ENCODE measurements around the gene HOXC4.
"Not testable (repeated sequence)": the region's sequence is repeated elsewhere in the genome, so short reads cannot be mapped to it uniquely, and the experiment has no call there.

The HOXC4 gene

GRCh38 chr12:54080008-54080924 is 26.6 kb downstream of the HOXC4 start:
- H3K14ac ChIP-seq (ENCODE audit: low read length); H3K36me3 ChIP-seq (ENCODE audit: control insufficient read depth in 1 of 2, insufficient read depth in 2 of 2, low read length in 2 of 2); H4K91ac ChIP-seq (ENCODE audit: low read depth, low read length); H4K12ac ChIP-seq (ENCODE audit: low read depth, low read length); H3K4me2 ChIP-seq (ENCODE audit: low read length); H2AK5ac ChIP-seq (ENCODE audit: low read length); H3K4ac ChIP-seq (ENCODE audit: low read depth, low read length); H3K9ac ChIP-seq (ENCODE audit: low read length); H3K27ac ChIP-seq (ENCODE audit: low read depth, low read length); H4K8ac ChIP-seq (ENCODE audit: low read depth, low read length); H2AFZ ChIP-seq (ENCODE audit: insufficient read depth, low read length, poor library complexity); H3K4me1 ChIP-seq (ENCODE audit: control insufficient read depth in 1 of 2, insufficient read depth in 2 of 2, low read length in 2 of 2); H2BK12ac ChIP-seq (ENCODE audit: low read length); H3K4me3 ChIP-seq (ENCODE audit: low read depth, low read length); H2BK5ac ChIP-seq (ENCODE audit: low read depth, low read length, poor library complexity); H3K18ac ChIP-seq (ENCODE audit: low read length); H3K9me3 ChIP-seq (ENCODE audit: insufficient read depth, low read depth, low read length); H2BK120ac ChIP-seq (ENCODE audit: insufficient read depth, low read length, poor library complexity); H3K79me2 ChIP-seq (ENCODE audit: control insufficient read depth, insufficient read depth, low read length, poor library complexity); H3K79me1 ChIP-seq (ENCODE audit: low read length); H3K23ac ChIP-seq (ENCODE audit: low read length); DNase-seq: not testable (repeated sequence)
- H3K27me3 ChIP-seq (ENCODE audit: insufficient read depth, low read length) = peaks cover 50% of the 10 kb centered on the region
- no CpG with 5 or more reads among the region's 19 CpGs for WGBS (ENCODE audit: extremely low coverage, insufficient coverage, insufficient read length)

- DNase-seq; H4K91ac ChIP-seq (ENCODE audit: low read depth, low read length); H3K79me1 ChIP-seq (ENCODE audit: low read length); H3K79me2 ChIP-seq (ENCODE audit: control insufficient read depth, insufficient read depth, low read length, poor library complexity); H2AFZ ChIP-seq (ENCODE audit: insufficient read depth, low read length, poor library complexity); H3K36me3 ChIP-seq (ENCODE audit: control insufficient read depth in 1 of 2, insufficient read depth in 2 of 2, low read length in 2 of 2); H4K12ac ChIP-seq (ENCODE audit: low read depth, low read length); H3K4me2 ChIP-seq (ENCODE audit: low read length); H3K23ac ChIP-seq (ENCODE audit: low read length); H3K9ac ChIP-seq (ENCODE audit: low read length); H3K4me3 ChIP-seq (ENCODE audit: low read depth, low read length); H3K9me3 ChIP-seq (ENCODE audit: insufficient read depth, low read depth, low read length); H2BK5ac ChIP-seq (ENCODE audit: low read depth, low read length, poor library complexity); H3K4me1 ChIP-seq (ENCODE audit: control insufficient read depth in 1 of 2, insufficient read depth in 2 of 2, low read length in 2 of 2); H3K14ac ChIP-seq (ENCODE audit: low read length); H2AK5ac ChIP-seq (ENCODE audit: low read length); H3K18ac ChIP-seq (ENCODE audit: low read length); H4K8ac ChIP-seq (ENCODE audit: low read depth, low read length); H2BK120ac ChIP-seq (ENCODE audit: insufficient read depth, low read length, poor library complexity); H2BK12ac ChIP-seq (ENCODE audit: low read length); H3K4ac ChIP-seq (ENCODE audit: low read depth, low read length); H3K27ac ChIP-seq (ENCODE audit: low read depth, low read length): not testable (repeated sequence)
- no CpG with 5 or more reads among the region's 16 CpGs for WGBS (ENCODE audit: extremely low coverage, insufficient coverage, insufficient read length)
- peaks cover 51% of the 10 kb centered on the region for H3K27me3 ChIP-seq (ENCODE audit: insufficient read depth, low read length)
These were observed 27.4 kb downstream of the HOXC4 start for GRCh38 chr12:54081053-54081514.

GRCh38 chr12:54081581-54082396 is 28.2 kb downstream of the HOXC4 start:
- not testable (repeated sequence) for H3K79me1 ChIP-seq (ENCODE audit: low read length); H3K4ac ChIP-seq (ENCODE audit: low read depth, low read length); H4K91ac ChIP-seq (ENCODE audit: low read depth, low read length); DNase-seq; H3K4me1 ChIP-seq (ENCODE audit: control insufficient read depth in 1 of 2, insufficient read depth in 2 of 2, low read length in 2 of 2); H3K4me2 ChIP-seq (ENCODE audit: low read length); H3K36me3 ChIP-seq (ENCODE audit: control insufficient read depth in 1 of 2, insufficient read depth in 2 of 2, low read length in 2 of 2); H2BK5ac ChIP-seq (ENCODE audit: low read depth, low read length, poor library complexity); H3K14ac ChIP-seq (ENCODE audit: low read length); H3K23ac ChIP-seq (ENCODE audit: low read length); H2BK120ac ChIP-seq (ENCODE audit: insufficient read depth, low read length, poor library complexity); H3K9ac ChIP-seq (ENCODE audit: low read length); H3K18ac ChIP-seq (ENCODE audit: low read length); H3K9me3 ChIP-seq (ENCODE audit: insufficient read depth, low read depth, low read length); H4K8ac ChIP-seq (ENCODE audit: low read depth, low read length); H2BK12ac ChIP-seq (ENCODE audit: low read length); H3K27ac ChIP-seq (ENCODE audit: low read depth, low read length); H2AK5ac ChIP-seq (ENCODE audit: low read length); H3K79me2 ChIP-seq (ENCODE audit: control insufficient read depth, insufficient read depth, low read length, poor library complexity); H2AFZ ChIP-seq (ENCODE audit: insufficient read depth, low read length, poor library complexity); H3K4me3 ChIP-seq (ENCODE audit: low read depth, low read length); H4K12ac ChIP-seq (ENCODE audit: low read depth, low read length)
- H3K27me3 ChIP-seq (ENCODE audit: insufficient read depth, low read length) = peaks cover 46% of the 10 kb centered on the region
- WGBS (ENCODE audit: extremely low coverage, insufficient coverage, insufficient read length) = no CpG with 5 or more reads among the region's 35 CpGs

- Histone ChIP-seq H4K8ac (ENCODE audit: low read depth, low read length) (no peak overlapping the region), H2BK120ac (ENCODE audit: insufficient read depth, low read length, poor library complexity) (no peak overlapping the region), H3K18ac (ENCODE audit: low read length) (no peak overlapping the region), H3K79me1 (ENCODE audit: low read length) (no peaks in the 10 kb centered on the region), H3K14ac (ENCODE audit: low read length) (no peak overlapping the region), H4K91ac (ENCODE audit: low read depth, low read length) (no peak overlapping the region), H2AFZ (ENCODE audit: insufficient read depth, low read length, poor library complexity) (no peak overlapping the region), H3K27ac (ENCODE audit: low read depth, low read length) (no peak overlapping the region), H3K9ac (ENCODE audit: low read length) (no peak overlapping the region), H3K23ac (ENCODE audit: low read length) (no peak overlapping the region), H3K36me3 (ENCODE audit: control insufficient read depth in 1 of 2, insufficient read depth in 2 of 2, low read length in 2 of 2) (no peaks in the 10 kb centered on the region), H2BK12ac (ENCODE audit: low read length) (no peak overlapping the region), H2AK5ac (ENCODE audit: low read length) (no peak overlapping the region), H3K4me3 (ENCODE audit: low read depth, low read length) (no peak overlapping the region), H3K79me2 (ENCODE audit: control insufficient read depth, insufficient read depth, low read length, poor library complexity) (no peaks in the 10 kb centered on the region), H3K4me1 (ENCODE audit: control insufficient read depth in 1 of 2, insufficient read depth in 2 of 2, low read length in 2 of 2) (no peaks in the 10 kb centered on the region), H3K27me3 (ENCODE audit: insufficient read depth, low read length) (peaks cover 41% of the 10 kb centered on the region), H2BK5ac (ENCODE audit: low read depth, low read length, poor library complexity) (no peak overlapping the region), H3K4me2 (ENCODE audit: low read length) (no peak overlapping the region), H3K4ac (ENCODE audit: low read depth, low read length) (no peak overlapping the region), H3K9me3 (ENCODE audit: insufficient read depth, low read depth, low read length) (no peaks in the 10 kb centered on the region), H4K12ac (ENCODE audit: low read depth, low read length) (no peak overlapping the region)
- no CpG with 5 or more reads among the region's 36 CpGs for WGBS (ENCODE audit: extremely low coverage, insufficient coverage, insufficient read length)
- no peak for DNase-seq
These were observed 28.8 kb downstream of the HOXC4 start for GRCh38 chr12:54082397-54082892.
